Measurements from ENCODE around the gene APMAP.

GRCh38 chr20:25018841-25019240 is 26.3 kb upstream of the APMAP start:
- TF ChIP-seq CTCF (conservative IDR thresholded peaks at IDR 0.05; ENCODE audit: low read length) (no peak), EZH2phosphoT487 (IDR thresholded peaks at IDR 0.05; ENCODE audit: borderline replicate concordance, low read depth, low read length) (no peak)
